Globus pallidus (tissue), 1 donor: Measurements from ENCODE around the gene TRAF3IP1.
"Not testable (repeated sequence)": the region's sequence is repeated elsewhere in the genome, so short reads cannot be mapped to it uniquely, and the experiment has no call there.

Experiments
- DNase-seq: peaks from one replicate; pipeline ENCODE4 v3.0.0-alpha.2; 2015; ENCODE audit warnings: low spot score

Gene TRAF3IP1

GRCh38 chr2:238427435-238428162 is 107.3 kb downstream of the TRAF3IP1 start:
- no peak for DNase-seq

GRCh38 chr2:238428866-238429265 is 108.5 kb downstream of the TRAF3IP1 start:
- no peak for DNase-seq

GRCh38 chr2:238430781-238431180 is 110.5 kb downstream of the TRAF3IP1 start:
- DNase-seq, result no peak

GRCh38 chr2:238431456-238431855 is 111.1 kb downstream of the TRAF3IP1 start:
- no peak for DNase-seq

GRCh38 chr2:238433300-238433915 is 113.1 kb downstream of the TRAF3IP1 start:
- DNase-seq, result no peak

- DNase-seq, result no peak
These were observed 113.9 kb downstream of the TRAF3IP1 start for GRCh38 chr2:238433941-238434845.

GRCh38 chr2:238434846-238435751 is 114.8 kb downstream of the TRAF3IP1 start:
- no peak for DNase-seq

- no peak for DNase-seq
These were observed 115.4 kb downstream of the TRAF3IP1 start for GRCh38 chr2:238435752-238436096.

- no peak for DNase-seq
These were observed 118.8 kb downstream of the TRAF3IP1 start for GRCh38 chr2:238438856-238439849.

GRCh38 chr2:238439917-238440316 is 119.6 kb downstream of the TRAF3IP1 start:
- no peak for DNase-seq

- no peak for DNase-seq
These were observed 120.0 kb downstream of the TRAF3IP1 start for GRCh38 chr2:238440331-238440730.

- DNase-seq, result no peak
These were observed 120.4 kb downstream of the TRAF3IP1 start for GRCh38 chr2:238440767-238441166.

- no peak for DNase-seq
These were observed 121.2 kb downstream of the TRAF3IP1 start for GRCh38 chr2:238441262-238442114.

GRCh38 chr2:238442257-238442656 is 121.9 kb downstream of the TRAF3IP1 start:
- not testable (repeated sequence) for DNase-seq

GRCh38 chr2:238444242-238444641 is 123.9 kb downstream of the TRAF3IP1 start:
- no peak for DNase-seq

- DNase-seq, result no peak
These were observed 125.3 kb downstream of the TRAF3IP1 start for GRCh38 chr2:238445409-238446190.

- no peak for DNase-seq
These were observed 126.1 kb downstream of the TRAF3IP1 start for GRCh38 chr2:238446371-238446770.
